Astrocyte (in vitro differentiated cells and primary cell): Measurements from ENCODE around the gene ANKRD66. TPM values are rescaled to one million over a fixed set of nuclear protein-coding genes. Genes with fewer than 3 reads are reported as not detected.
"Not testable (repeated sequence)": the region's sequence is repeated elsewhere in the genome, so short reads cannot be mapped to it uniquely, and the experiment has no call there.

ENCODE experiments used
- DNase-seq: peaks from one replicate; pipeline ENCODE4 v3.0.0-alpha.2; 2010; ENCODE audit warnings: low read depth
- FAIRE-seq: peaks from 2 replicates; lab custom pipeline; 2011; peaks lifted over from hg19 to GRCh38; lab: Jason Lieb, UNC
- H2AFZ ChIP-seq: 2 replicates; pipeline ENCODE4 v1.6.0; 2012; ENCODE audit warnings: low read depth, low read length, inconsistent platforms
- H3K27ac ChIP-seq: 2 replicates; pipeline ENCODE4 v1.5.1; 2011; ENCODE audit warnings: low read depth, low read length, inconsistent platforms
- H3K27me3 ChIP-seq: 2 replicates; pipeline ENCODE4 v1.6.0; 2011; ENCODE audit warnings: low read length, inconsistent platforms; ENCODE audit not compliant: insufficient read depth
- H3K36me3 ChIP-seq: 2 replicates; pipeline ENCODE4 v1.5.1; 2011; ENCODE audit warnings: low read length, inconsistent platforms; ENCODE audit not compliant: insufficient read depth
- H3K4me1 ChIP-seq: 2 replicates; pipeline ENCODE4 v1.5.1; 2011; ENCODE audit warnings: low read length, inconsistent platforms; ENCODE audit not compliant: insufficient read depth
- H3K4me2 ChIP-seq: 2 replicates; pipeline ENCODE4 v1.6.0; 2012; ENCODE audit warnings: low read length, inconsistent platforms
- H3K4me3 ChIP-seq: 2 replicates; pipeline ENCODE4 v1.5.1; 2011; ENCODE audit warnings: low read depth, mild to moderate bottlenecking, low read length, inconsistent platforms; ENCODE audit not compliant: insufficient read depth
- H3K79me2 ChIP-seq: 2 replicates; pipeline ENCODE4 v1.6.0; 2012; ENCODE audit warnings: mild to moderate bottlenecking, low read length, inconsistent platforms; ENCODE audit not compliant: insufficient read depth
- H3K9ac ChIP-seq: 2 replicates; pipeline ENCODE4 v1.6.0; 2012; ENCODE audit warnings: mild to moderate bottlenecking, low read length, inconsistent platforms
- H3K9me3 ChIP-seq: 2 replicates; pipeline ENCODE4 v1.5.1; 2012; ENCODE audit warnings: low read depth, mild to moderate bottlenecking, low read length, inconsistent platforms; ENCODE audit not compliant: insufficient read depth
- H4K20me1 ChIP-seq: 2 replicates; pipeline ENCODE4 v1.6.0; 2012; ENCODE audit warnings: low read length, inconsistent platforms; ENCODE audit not compliant: insufficient read depth
- H3K27ac Mint-ChIP-seq: one replicate; pipeline ENCODE4 v1.8.0; 2021; ENCODE audit warnings: mild to moderate bottlenecking, mixed read lengths; ENCODE audit not compliant: unreplicated experiment
- H3K27me3 Mint-ChIP-seq: one replicate; pipeline ENCODE4 v1.8.0; 2021; ENCODE audit warnings: low read depth, mixed read lengths; ENCODE audit not compliant: unreplicated experiment
- H3K36me3 Mint-ChIP-seq: one replicate; pipeline ENCODE4 v1.8.0; 2021; ENCODE audit warnings: low read depth, mixed read lengths; ENCODE audit not compliant: unreplicated experiment
- H3K4me1 Mint-ChIP-seq: one replicate; pipeline ENCODE4 v1.8.0; 2021; ENCODE audit warnings: low read depth, mixed read lengths; ENCODE audit not compliant: unreplicated experiment
- H3K4me3 Mint-ChIP-seq: one replicate; pipeline ENCODE4 v1.8.0; 2021; ENCODE audit warnings: mild to moderate bottlenecking, moderate library complexity, mixed read lengths; ENCODE audit not compliant: unreplicated experiment
- H3K9me3 Mint-ChIP-seq: one replicate; pipeline ENCODE4 v1.8.0; 2021; ENCODE audit warnings: mild to moderate bottlenecking, mixed read lengths; ENCODE audit not compliant: unreplicated experiment
- CTCF ChIP-seq: IDR thresholded peaks from 2 replicates; pipeline ENCODE4 v1.5.1; 2011; ENCODE audit warnings: low read depth, mild to moderate bottlenecking, inconsistent platforms, low read length, moderate library complexity; ENCODE audit not compliant: insufficient read depth
- EZH2 ChIP-seq: IDR thresholded peaks from 2 replicates; pipeline ENCODE4 v1.6.1; 2012; ENCODE audit warnings: mild to moderate bottlenecking, low read length, inconsistent platforms; ENCODE audit not compliant: insufficient read depth
- total RNA-seq: library from RNA; stranded (reverse); gene quantifications from 2 replicates; pipeline ENCODE4 v1.2.1, GENCODE V29; 2021

The ANKRD66 gene
- total RNA-seq, 1 donor from 2014 or later: not detected

GRCh38 chr6:46772016-46772415 lies 25.3 kb downstream of the ANKRD66 start:
- Mint-ChIP-seq H3K9me3 (peaks cover 4% of the 10 kb centered on the region), H3K4me1 (peaks cover 3% of the 10 kb centered on the region), H3K4me3 (no peak overlapping the region), H3K36me3 (no peaks in the 10 kb centered on the region), H3K27me3 (peaks cover 4% of the 10 kb centered on the region), H3K27ac (no peak overlapping the region)
- Histone ChIP-seq H3K4me1 (no peaks in the 10 kb centered on the region), H3K36me3 (no peaks in the 10 kb centered on the region), H3K27me3 (no peaks in the 10 kb centered on the region), H3K9ac (no peak overlapping the region), H3K9me3 (no peaks in the 10 kb centered on the region), H2AFZ (no peak overlapping the region), H3K79me2 (no peaks in the 10 kb centered on the region), H3K27ac (no peak overlapping the region), H3K4me3 (no peak overlapping the region), H3K4me2 (no peak overlapping the region), H4K20me1 (no peaks in the 10 kb centered on the region)
- FAIRE-seq (no peak), DNase-seq (no peak)
- TF ChIP-seq EZH2: no peak
- no peak for TF ChIP-seq CTCF

GRCh38 chr6:46772762-46773161 lies 26.0 kb downstream of the ANKRD66 start:
- Mint-ChIP-seq H3K4me3 (no peak overlapping the region), H3K27ac (no peak overlapping the region), H3K4me1 (peaks cover 3% of the 10 kb centered on the region), H3K36me3 (no peaks in the 10 kb centered on the region), H3K27me3 (peaks cover 4% of the 10 kb centered on the region), H3K9me3 (peaks cover 4% of the 10 kb centered on the region)
- H3K9ac ChIP-seq: no peak overlapping the region
- H4K20me1 ChIP-seq: no peaks in the 10 kb centered on the region
- DNase-seq (no peak), FAIRE-seq (no peak)
- no peak overlapping the region for H3K27ac ChIP-seq
- no peak overlapping the region for H3K4me3 ChIP-seq
- H3K4me1 ChIP-seq: no peaks in the 10 kb centered on the region
- TF ChIP-seq CTCF (no peak), EZH2 (no peak)
- no peak overlapping the region for H3K4me2 ChIP-seq
- H3K27me3 ChIP-seq: no peaks in the 10 kb centered on the region
- no peaks in the 10 kb centered on the region for H3K79me2 ChIP-seq
- no peaks in the 10 kb centered on the region for H3K36me3 ChIP-seq
- H3K9me3 ChIP-seq: no peaks in the 10 kb centered on the region
- H2AFZ ChIP-seq: no peak overlapping the region

GRCh38 chr6:46773201-46773855 lies 26.6 kb downstream of the ANKRD66 start:
- H3K9ac ChIP-seq: no peak overlapping the region
- no peaks in the 10 kb centered on the region for H3K4me1 ChIP-seq
- H3K36me3 ChIP-seq: no peaks in the 10 kb centered on the region
- no peak overlapping the region for H3K27ac ChIP-seq
- no peaks in the 10 kb centered on the region for H4K20me1 ChIP-seq
- H2AFZ ChIP-seq: no peak overlapping the region
- Mint-ChIP-seq H3K27me3 (peaks cover 4% of the 10 kb centered on the region), H3K4me1 (peaks cover 3% of the 10 kb centered on the region), H3K36me3 (no peaks in the 10 kb centered on the region), H3K27ac (no peak overlapping the region), H3K9me3 (peaks cover 4% of the 10 kb centered on the region), H3K4me3 (no peak overlapping the region)
- no peak for FAIRE-seq
- H3K9me3 ChIP-seq: no peaks in the 10 kb centered on the region
- no peak overlapping the region for H3K4me2 ChIP-seq
- DNase-seq: no peak
- no peak overlapping the region for H3K4me3 ChIP-seq
- H3K27me3 ChIP-seq: no peaks in the 10 kb centered on the region
- no peaks in the 10 kb centered on the region for H3K79me2 ChIP-seq
- TF ChIP-seq EZH2: no peak
- TF ChIP-seq CTCF: no peak

- not testable (repeated sequence) for H3K27me3 ChIP-seq, H3K27ac Mint-ChIP-seq, H3K4me3 ChIP-seq, H2AFZ ChIP-seq, DNase-seq, H3K4me2 ChIP-seq, H3K36me3 ChIP-seq, H3K4me1 ChIP-seq, H3K27ac ChIP-seq, H3K9me3 Mint-ChIP-seq, H3K4me3 Mint-ChIP-seq, H3K9ac ChIP-seq, H3K9me3 ChIP-seq, H3K4me1 Mint-ChIP-seq, H3K27me3 Mint-ChIP-seq, H3K36me3 Mint-ChIP-seq, H3K79me2 ChIP-seq, FAIRE-seq, H4K20me1 ChIP-seq
Observed at GRCh38 chr6:46774736-46775135, 28.0 kb downstream of the ANKRD66 start.
